PC-9 (cell line): Measurements from ENCODE around the gene BUB1. TPM values are rescaled to one million over a fixed set of nuclear protein-coding genes. Genes with fewer than 3 reads are reported as not detected.

Experiments used
- BruUV-seq: library from RNA; stranded (reverse); fragments of 400-500 nt; replicated peaks from 2 replicates; lab custom pipeline; 2021; lab: Mats Ljungman, UMichigan
- CTCF ChIA-PET: fragments of 300-600 bp; sonication (Branson Sonifier 250); formaldehyde crosslinking; loops from one replicate; lab custom pipeline; 2022; ENCODE audit warnings: antibody characterized with exemption; lab: Charles Lee
- POLR2A ChIA-PET: fragments of 300-600 bp; sonication (Branson Sonifier 250); formaldehyde crosslinking; loops from one replicate; lab custom pipeline; 2022; ENCODE audit warnings: antibody characterized with exemption; ENCODE audit not compliant: unreplicated experiment; lab: Charles Lee
- DNase-seq, 2 experiments: peaks; one replicate each; pipeline versions ENCODE4 v3.0.0 to v3.0.0-alpha.2; 2015 to 2022; ENCODE audit warnings: mixed read lengths in 1 of 2
- H2AFZ ChIP-seq: fragments of 200-600 bp; sonication (generic); 2 replicates; pipeline ENCODE4 v1.8.1; 2017; ENCODE audit warnings: antibody characterized with exemption
- H3F3A ChIP-seq: fragments of 200-600 bp; sonication (generic); 2 replicates; pipeline ENCODE4 v1.8.1; 2017; ENCODE audit warnings: antibody characterized with exemption, mild to moderate bottlenecking, low read depth; ENCODE audit not compliant: insufficient read depth
- H3K27ac ChIP-seq: fragments of 200-600 bp; sonication (generic); 2 replicates; pipeline ENCODE4 v1.6.1; 2016; ENCODE audit warnings: mixed run types
- H3K27me3 ChIP-seq: fragments of 200-600 bp; sonication (generic); 2 replicates; pipeline ENCODE4 v1.6.1; 2016; ENCODE audit warnings: low read depth, mixed run types; ENCODE audit not compliant: insufficient read depth
- H3K36me3 ChIP-seq: fragments of 200-600 bp; sonication (generic); 2 replicates; pipeline ENCODE4 v1.6.1; 2016; ENCODE audit warnings: low read depth, mixed run types
- H3K4me1 ChIP-seq: fragments of 200-600 bp; sonication (generic); replicated peaks from 2 replicates; pipeline ENCODE4 v1.6.1; 2016; ENCODE audit warnings: mixed run types; ENCODE audit not compliant: insufficient read depth
- H3K4me2 ChIP-seq: fragments of 200-600 bp; sonication (generic); 2 replicates; pipeline ENCODE4 v1.6.1; 2017; ENCODE audit warnings: mixed run types
- H3K4me3 ChIP-seq: fragments of 200-600 bp; sonication (generic); 2 replicates; pipeline ENCODE4 v1.6.1; 2016; ENCODE audit warnings: mixed run types
- H3K79me2 ChIP-seq: fragments of 200-600 bp; sonication (generic); 2 replicates; pipeline ENCODE4 v1.6.1; 2017; ENCODE audit warnings: low read depth, mixed run types
- H3K9me2 ChIP-seq: fragments of 200-600 bp; sonication (generic); 2 replicates; pipeline ENCODE4 v1.8.1; 2017; ENCODE audit warnings: mild to moderate bottlenecking; ENCODE audit not compliant: insufficient read depth
- H3K9me3 ChIP-seq: fragments of 200-600 bp; sonication (generic); 2 replicates; pipeline ENCODE4 v1.8.1; 2016; ENCODE audit warnings: low read depth; ENCODE audit not compliant: insufficient read depth
- H4K20me1 ChIP-seq: fragments of 200-600 bp; sonication (generic); 2 replicates; pipeline ENCODE4 v1.8.1; 2017; ENCODE audit not compliant: insufficient read depth
- CTCF ChIP-seq: fragments of 200-600 bp; sonication (generic); conservative IDR thresholded peaks from 2 replicates; pipeline ENCODE4 v1.6.1; 2017; ENCODE audit warnings: mixed run types, antibody characterized with exemption, mild to moderate bottlenecking, moderate library complexity
- EZH2 ChIP-seq: fragments of 200-600 bp; sonication (generic); IDR thresholded peaks from 2 replicates; pipeline ENCODE4 v1.8.0; 2017; ENCODE audit warnings: antibody characterized with exemption, low read depth
- intact Hi-C: fragments of 100-400 bp; cut with micrococcal nuclease; formaldehyde crosslinking; loops from one replicate; pipeline ENCODE4 v1.10.0; 2022; ENCODE audit not compliant: unreplicated experiment
- total RNA-seq: library from RNA; stranded (reverse); gene quantifications from 2 replicates; pipeline ENCODE4 v1.2.3, GENCODE V29; 2021

Gene BUB1
- total RNA-seq, 1 experiment from 2014 or later: 74.6 TPM

DNA sequence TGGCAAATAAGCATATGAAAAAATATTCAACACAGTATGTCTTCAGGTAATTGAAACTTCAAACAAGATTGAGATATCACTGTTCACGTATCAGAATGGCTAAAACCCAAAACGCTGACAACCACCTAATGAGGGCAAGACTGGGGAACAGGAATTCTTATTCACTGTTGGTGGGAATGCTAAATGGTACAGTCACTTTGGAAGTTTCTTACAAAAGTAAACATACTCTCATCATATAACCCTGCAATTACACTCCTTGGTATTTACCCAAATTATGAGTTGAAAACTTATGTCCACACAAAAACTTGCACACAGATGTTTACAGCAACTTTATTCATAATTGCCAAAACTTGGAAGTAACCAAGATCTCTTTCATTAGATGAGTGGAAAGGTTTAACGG is 30.1 kb downstream of the BUB1 start:
- H3K27ac ChIP-seq: no peak overlapping the region
- H3K4me3 ChIP-seq: no peak overlapping the region
- H3K27me3 ChIP-seq: no peaks in the 10 kb centered on the region
- BruUV-seq: no TSS peak
- ChIA-PET CTCF (no interaction called here), POLR2A (no interaction called here)
- H4K20me1 ChIP-seq: no peaks in the 10 kb centered on the region
- H3F3A ChIP-seq: no peaks in the 10 kb centered on the region; the same call in 1 of the 2 replicates
- DNase-seq: no peak
- H3K4me1 ChIP-seq: no peaks in the 10 kb centered on the region
- no peaks in the 10 kb centered on the region for H3K9me2 ChIP-seq
- no peak overlapping the region for H2AFZ ChIP-seq
- intact Hi-C loops: no loop called here
- H3K79me2 ChIP-seq: 0 out of 2 replicates have a peak, but pooled peaks cover 3% of the 10 kb centered on the region
- no peaks in the 10 kb centered on the region for H3K9me3 ChIP-seq
- H3K36me3 ChIP-seq: peaks cover 21% of the 10 kb centered on the region
- H3K4me2 ChIP-seq: no peak overlapping the region
- TF ChIP-seq CTCF (no peak), EZH2 (no peak)

- ChIA-PET POLR2A (no interaction called here), CTCF (no interaction called here)
- TF ChIP-seq CTCF (no peak), EZH2 (no peak)
- Histone ChIP-seq H3F3A (no peaks in the 10 kb centered on the region; the same call in 1 of the 2 replicates), H3K9me3 (no peaks in the 10 kb centered on the region), H3K79me2 (0 out of 2 replicates have a peak, but pooled peaks cover 3% of the 10 kb centered on the region), H3K4me2 (no peak overlapping the region), H3K27me3 (no peaks in the 10 kb centered on the region), H3K9me2 (no peaks in the 10 kb centered on the region), H4K20me1 (no peaks in the 10 kb centered on the region), H3K4me3 (no peak overlapping the region), H3K36me3 (peaks cover 20% of the 10 kb centered on the region), H3K27ac (no peak overlapping the region), H3K4me1 (no peaks in the 10 kb centered on the region), H2AFZ (no peak overlapping the region)
- intact Hi-C loops: no loop called here
- DNase-seq: no peak
- BruUV-seq: no TSS peak
Observed at GRCh38 chr2:110645616-110646015, 32.2 kb downstream of the BUB1 start.

DNA sequence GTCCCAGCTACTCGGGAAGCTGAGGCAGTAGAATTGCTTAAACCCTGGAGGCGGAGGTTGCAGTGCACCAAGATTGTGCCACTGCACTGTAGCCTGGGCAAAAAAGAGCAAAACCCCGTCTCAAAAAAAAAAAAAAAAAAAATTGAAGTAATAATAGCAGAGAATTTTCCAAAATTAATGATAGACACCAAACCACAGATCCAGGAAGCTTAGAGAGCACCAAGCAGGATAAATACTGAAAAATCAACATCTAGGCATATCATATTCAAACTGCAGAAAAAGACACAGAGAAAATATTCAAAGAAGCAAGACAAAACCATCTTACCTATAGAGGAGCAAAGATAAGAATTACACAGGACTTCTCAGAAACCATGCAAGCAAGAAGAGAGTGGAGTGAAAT is 33.5 kb downstream of the BUB1 start:
- no peak for TF ChIP-seq CTCF
- TF ChIP-seq EZH2: no peak
- CTCF ChIA-PET: no interaction called here
- H4K20me1 ChIP-seq: no peaks in the 10 kb centered on the region
- H3F3A ChIP-seq: no peaks in the 10 kb centered on the region; the same call in 1 of the 2 replicates
- peaks cover 12% of the 10 kb centered on the region for H3K36me3 ChIP-seq
- no TSS peak for BruUV-seq
- no peaks in the 10 kb centered on the region for H3K9me3 ChIP-seq
- intact Hi-C loops: no loop called here
- no peaks in the 10 kb centered on the region for H3K27me3 ChIP-seq
- no peak overlapping the region for H3K27ac ChIP-seq
- H3K79me2 ChIP-seq: 0 out of 2 replicates have a peak, but pooled peaks cover 3% of the 10 kb centered on the region
- H3K4me1 ChIP-seq: no peaks in the 10 kb centered on the region
- no peak overlapping the region for H2AFZ ChIP-seq
- POLR2A ChIA-PET: no interaction called here
- DNase-seq: no peak
- H3K9me2 ChIP-seq: no peaks in the 10 kb centered on the region
- H3K4me2 ChIP-seq: no peak overlapping the region
- H3K4me3 ChIP-seq: no peak overlapping the region
